MM.1S (cell line): ENCODE data around the gene ST7.

Source experiments
- DNase-seq: peaks from one replicate; pipeline ENCODE4 v3.0.0-alpha.2; 2015
- H2AFZ ChIP-seq: fragments of 300-600 bp; sonication (generic); 2 replicates; pipeline ENCODE4 v1.6.0; 2016; ENCODE audit warnings: antibody characterized with exemption, low read length
- H3F3A ChIP-seq: fragments of 300-600 bp; sonication (generic); 2 replicates; pipeline ENCODE4 v1.6.1; 2016; ENCODE audit warnings: mild to moderate bottlenecking, antibody characterized with exemption, low read length, moderate library complexity, mixed read lengths; ENCODE audit not compliant: insufficient read depth
- H3K27ac ChIP-seq: fragments of 300-600 bp; sonication (generic); 2 replicates; pipeline ENCODE4 v1.5.1; 2016; ENCODE audit warnings: mild to moderate bottlenecking, low read length
- H3K27me3 ChIP-seq: fragments of 300-600 bp; sonication (generic); replicated peaks from 2 replicates; pipeline ENCODE4 v1.6.0; 2016; ENCODE audit warnings: low read length; ENCODE audit not compliant: insufficient read depth
- H3K36me3 ChIP-seq: fragments of 300-600 bp; sonication (generic); replicated peaks from 2 replicates; pipeline ENCODE4 v1.6.1; 2016; ENCODE audit warnings: mild to moderate bottlenecking, low read length, mixed read lengths; ENCODE audit not compliant: insufficient read depth
- H3K4me1 ChIP-seq: fragments of 300-600 bp; sonication (generic); 2 replicates; pipeline ENCODE4 v1.6.1; 2016; ENCODE audit warnings: low read length, mixed read lengths
- H3K4me2 ChIP-seq: fragments of 300-600 bp; sonication (generic); 2 replicates; pipeline ENCODE4 v1.6.0; 2016; ENCODE audit warnings: low read depth, low read length
- H3K4me3 ChIP-seq: fragments of 300-600 bp; sonication (generic); 2 replicates; pipeline ENCODE4 v1.5.1; 2016; ENCODE audit warnings: low read length, mixed read lengths
- H3K79me2 ChIP-seq: fragments of 300-600 bp; sonication (generic); 2 replicates; pipeline ENCODE4 v1.6.1; 2016; ENCODE audit warnings: mixed run types, low read length, mixed read lengths
- H3K9ac ChIP-seq: fragments of 300-600 bp; sonication (generic); 2 replicates; pipeline ENCODE4 v1.6.1; 2016; ENCODE audit warnings: low read length, mixed read lengths
- H3K9me2 ChIP-seq: fragments of 300-600 bp; sonication (generic); replicated peaks from 2 replicates; pipeline ENCODE4 v1.6.1; 2016; ENCODE audit warnings: mild to moderate bottlenecking, low read length, mixed read lengths; ENCODE audit not compliant: insufficient read depth
- H3K9me3 ChIP-seq: fragments of 300-600 bp; sonication (generic); replicated peaks from 2 replicates; pipeline ENCODE4 v1.6.1; 2016; ENCODE audit warnings: mild to moderate bottlenecking, low read length, mixed read lengths; ENCODE audit not compliant: insufficient read depth
- H4K20me1 ChIP-seq: fragments of 300-600 bp; sonication (generic); 2 replicates; pipeline ENCODE4 v1.6.1; 2016; ENCODE audit warnings: mild to moderate bottlenecking, low read length, moderate library complexity, mixed read lengths; ENCODE audit not compliant: insufficient read depth
- CTCF ChIP-seq: fragments of 300-600 bp; sonication (generic); IDR thresholded peaks from 2 replicates; pipeline ENCODE4 v1.5.1; 2016; ENCODE audit warnings: antibody characterized with exemption, low read length, mixed read lengths
- EZH2 ChIP-seq: fragments of 300-600 bp; sonication (generic); optimal IDR thresholded peaks from 2 replicates; pipeline ENCODE3; 2017; ENCODE audit warnings: low read depth, mild to moderate bottlenecking, antibody characterized with exemption, low read length, mixed read lengths
- EZH2phosphoT487 ChIP-seq: fragments of 300-600 bp; sonication (generic); IDR thresholded peaks from 2 replicates; pipeline ENCODE4 v1.6.1; 2018; ENCODE audit warnings: antibody characterized with exemption, low read length

Gene ST7

GRCh38 chr7:116949941-116950801 lies 3.1 kb upstream of the ST7 start:
- no peak for TF ChIP-seq EZH2
- no peak for TF ChIP-seq CTCF
- no peak for TF ChIP-seq EZH2phosphoT487
- Histone ChIP-seq H3K9me2 (no peaks in the 10 kb centered on the region), H2AFZ (no peak overlapping the region), H3K79me2 (peaks cover 11% of the 10 kb centered on the region), H3K9ac (no peak overlapping the region), H4K20me1 (no peaks in the 10 kb centered on the region), H3K4me3 (no peak overlapping the region), H3K4me1 (peaks cover 10% of the 10 kb centered on the region), H3K9me3 (no peaks in the 10 kb centered on the region), H3K27me3 (no peaks in the 10 kb centered on the region), H3K4me2 (no peak overlapping the region), H3K27ac (no peak overlapping the region), H3F3A (peaks cover 5% of the 10 kb centered on the region), H3K36me3 (no peaks in the 10 kb centered on the region)
- no peak for DNase-seq

- no peak overlapping the region for H3K9ac ChIP-seq
- DNase-seq: no peak
- H3K79me2 ChIP-seq: peaks cover 19% of the 10 kb centered on the region
- no peak for TF ChIP-seq CTCF
- no peak for TF ChIP-seq EZH2phosphoT487
- TF ChIP-seq EZH2: no peak
- H4K20me1 ChIP-seq: no peaks in the 10 kb centered on the region
- H3K4me3 ChIP-seq: no peak overlapping the region
- no peaks in the 10 kb centered on the region for H3K9me3 ChIP-seq
- H3K4me1 ChIP-seq: peaks cover 11% of the 10 kb centered on the region
- H3K27me3 ChIP-seq: no peaks in the 10 kb centered on the region
- no peak overlapping the region for H3K27ac ChIP-seq
- no peak overlapping the region for H3K4me2 ChIP-seq
- H3F3A ChIP-seq: peaks cover 5% of the 10 kb centered on the region
- no peaks in the 10 kb centered on the region for H3K9me2 ChIP-seq
- no peak overlapping the region for H2AFZ ChIP-seq
- H3K36me3 ChIP-seq: no peaks in the 10 kb centered on the region
These were observed 2.4 kb upstream of the ST7 start for GRCh38 chr7:116950889-116951351.

- no peaks in the 10 kb centered on the region for H3K36me3 ChIP-seq
- no peaks in the 10 kb centered on the region for H4K20me1 ChIP-seq
- no peak overlapping the region for H3K27ac ChIP-seq
- no peaks in the 10 kb centered on the region for H3K27me3 ChIP-seq
- H3K9ac ChIP-seq: no peak overlapping the region
- no peak overlapping the region for H3K4me2 ChIP-seq
- H3K4me1 ChIP-seq: peaks cover 11% of the 10 kb centered on the region
- H3K9me3 ChIP-seq: no peaks in the 10 kb centered on the region
- no peak overlapping the region for H2AFZ ChIP-seq
- H3F3A ChIP-seq: peaks cover 5% of the 10 kb centered on the region
- H3K79me2 ChIP-seq: peaks cover 26% of the 10 kb centered on the region
- H3K9me2 ChIP-seq: no peaks in the 10 kb centered on the region
- TF ChIP-seq CTCF (no peak), EZH2 (no peak), EZH2phosphoT487 (no peak)
- no peak for DNase-seq
- H3K4me3 ChIP-seq: no peak overlapping the region
These were observed 1.7 kb upstream of the ST7 start for GRCh38 chr7:116951366-116952292.
